Neutrophil (primary cell): ENCODE results near the gene TRANK1.
"Not testable (repeated sequence)": the region's sequence is repeated elsewhere in the genome, so short reads cannot be mapped to it uniquely, and the experiment has no call there.

ENCODE experiments used
- H3K27ac ChIP-seq: fragments of 200-600 bp; sonication (generic); 2 replicates; pipeline ENCODE4 v1.5.1; 2016; ENCODE audit warnings: mild to moderate bottlenecking, moderate library complexity
- H3K27me3 ChIP-seq: fragments of 200-600 bp; sonication (generic); 2 replicates; pipeline ENCODE4 v1.6.0; 2016; ENCODE audit warnings: mild to moderate bottlenecking
- H3K36me3 ChIP-seq: fragments of 200-600 bp; sonication (generic); 2 replicates; pipeline ENCODE4 v1.5.1; 2017
- H3K4me1 ChIP-seq, 2 experiments: fragments of 200-600 bp in 1 of 2; sonication (generic) in 1 of 2; 1 replicate in 1 of 2; 2 replicates in 1 of 2; pipeline versions ENCODE4 v1.5.1 to v1.6.1; 2013 to 2016; ENCODE audit warnings: low read depth in 1 of 2, low read length in 1 of 2, mild to moderate bottlenecking in 1 of 2, moderate library complexity in 1 of 2; ENCODE audit not compliant: control insufficient read depth in 1 of 2, insufficient read depth in 1 of 2
- H3K4me3 ChIP-seq, 2 experiments: fragments of 200-600 bp in 1 of 2; sonication (generic) in 1 of 2; 1 replicate in 1 of 2; 2 replicates in 1 of 2; pipeline ENCODE4 v1.5.1; 2013 to 2016; ENCODE audit warnings: low read depth in 1 of 2, low read length in 1 of 2, mild to moderate bottlenecking in 1 of 2, moderate library complexity in 1 of 2
- H3K9me3 ChIP-seq: fragments of 200-600 bp; sonication (generic); 2 replicates; pipeline ENCODE4 v1.5.1; 2016
- TF ChIP-seq, protein P1 (sequence below): fragments of 200-600 bp; sonication (generic); IDR thresholded peaks from 2 replicates; pipeline ENCODE4 v1.5.1; 2016; ENCODE audit warnings: antibody characterized with exemption

Gene TRANK1

DNA sequence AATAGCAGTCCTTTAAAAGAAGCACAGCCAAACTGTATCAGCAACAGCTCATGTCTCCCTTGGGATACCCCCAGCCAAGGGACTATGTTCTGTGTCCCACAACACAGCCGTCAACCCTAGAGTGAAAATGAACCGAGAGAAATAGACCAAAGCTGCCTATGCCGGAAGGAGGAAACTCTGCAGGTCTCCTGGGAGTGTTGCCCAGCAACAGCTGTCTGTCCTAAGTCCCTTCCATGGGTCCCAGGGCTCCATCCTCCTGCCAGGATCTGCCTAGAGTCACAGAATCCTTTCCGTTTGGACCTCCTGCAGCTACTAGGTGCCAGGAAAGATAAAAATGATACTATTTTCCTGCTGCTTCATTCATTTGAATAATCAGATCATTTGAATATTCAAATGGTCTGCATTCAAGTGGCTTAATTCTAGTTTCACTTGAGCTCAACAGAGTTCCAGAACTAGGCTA, 53.1 kb downstream of the TRANK1 start:
- TF ChIP-seq, protein P1, sequence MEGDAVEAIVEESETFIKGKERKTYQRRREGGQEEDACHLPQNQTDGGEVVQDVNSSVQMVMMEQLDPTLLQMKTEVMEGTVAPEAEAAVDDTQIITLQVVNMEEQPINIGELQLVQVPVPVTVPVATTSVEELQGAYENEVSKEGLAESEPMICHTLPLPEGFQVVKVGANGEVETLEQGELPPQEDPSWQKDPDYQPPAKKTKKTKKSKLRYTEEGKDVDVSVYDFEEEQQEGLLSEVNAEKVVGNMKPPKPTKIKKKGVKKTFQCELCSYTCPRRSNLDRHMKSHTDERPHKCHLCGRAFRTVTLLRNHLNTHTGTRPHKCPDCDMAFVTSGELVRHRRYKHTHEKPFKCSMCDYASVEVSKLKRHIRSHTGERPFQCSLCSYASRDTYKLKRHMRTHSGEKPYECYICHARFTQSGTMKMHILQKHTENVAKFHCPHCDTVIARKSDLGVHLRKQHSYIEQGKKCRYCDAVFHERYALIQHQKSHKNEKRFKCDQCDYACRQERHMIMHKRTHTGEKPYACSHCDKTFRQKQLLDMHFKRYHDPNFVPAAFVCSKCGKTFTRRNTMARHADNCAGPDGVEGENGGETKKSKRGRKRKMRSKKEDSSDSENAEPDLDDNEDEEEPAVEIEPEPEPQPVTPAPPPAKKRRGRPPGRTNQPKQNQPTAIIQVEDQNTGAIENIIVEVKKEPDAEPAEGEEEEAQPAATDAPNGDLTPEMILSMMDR: no peak
- Histone ChIP-seq H3K4me1 (peaks cover 48 to 50% of the 10 kb centered on the region in 2 experiments), H3K27ac (peak overlapping the region; percentile 86), H3K27me3 (no peaks in the 10 kb centered on the region), H3K9me3 (no peaks in the 10 kb centered on the region), H3K4me3 (no peak overlapping the region), H3K36me3 (peaks cover 72% of the 10 kb centered on the region)

DNA sequence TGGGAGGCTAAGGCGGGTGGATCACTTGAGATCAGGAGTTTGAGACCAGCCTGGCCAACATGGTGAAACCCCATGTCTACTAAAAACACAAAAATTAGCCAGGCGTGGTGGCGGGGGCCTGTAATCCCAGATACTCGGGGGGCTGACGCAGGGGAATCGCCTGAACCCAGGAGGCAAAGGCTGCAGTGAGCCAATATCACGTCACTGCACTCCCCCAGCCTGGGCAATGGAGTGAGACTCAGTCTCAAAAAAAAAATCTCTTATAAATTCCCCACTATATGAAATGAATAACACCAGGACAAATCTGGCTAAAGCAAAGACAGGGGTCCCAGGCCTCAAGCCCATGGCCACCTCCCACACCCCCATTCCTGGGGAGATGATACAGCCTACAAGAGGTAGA, 53.8 kb downstream of the TRANK1 start:
- H3K27ac ChIP-seq, H3K9me3 ChIP-seq, H3K27me3 ChIP-seq, H3K4me3 ChIP-seq: not testable (repeated sequence)
- peaks cover 72% of the 10 kb centered on the region for H3K36me3 ChIP-seq
- H3K4me1 ChIP-seq: peaks cover 42 to 50% of the 10 kb centered on the region in 2 experiments

DNA sequence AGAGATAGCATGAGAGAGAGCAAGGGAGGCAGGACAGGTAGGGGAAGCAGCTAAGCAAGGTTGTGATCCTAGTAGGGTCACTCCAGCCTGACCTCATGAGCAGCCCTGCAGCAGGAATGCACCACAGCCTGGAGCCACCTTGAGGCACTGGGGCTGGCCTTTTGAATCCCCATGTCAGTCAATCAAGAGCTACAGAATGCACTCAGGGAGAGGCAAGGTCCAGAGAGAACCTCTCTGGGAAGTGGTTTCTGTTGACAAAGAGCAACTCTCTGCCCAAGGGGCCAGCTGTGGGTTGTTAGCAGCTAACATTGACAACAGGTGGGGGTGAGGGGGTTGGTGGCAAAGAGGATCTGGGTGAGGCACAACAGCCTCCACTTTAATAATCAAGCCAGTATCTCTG, 54.6 kb downstream of the TRANK1 start:
- no peak overlapping the region for H3K4me3 ChIP-seq
- H3K27ac ChIP-seq: no peak overlapping the region
- TF ChIP-seq, protein P1: no peak
- no peaks in the 10 kb centered on the region for H3K27me3 ChIP-seq
- peaks cover 34 to 41% of the 10 kb centered on the region in 2 experiments for H3K4me1 ChIP-seq
- no peaks in the 10 kb centered on the region for H3K9me3 ChIP-seq
- H3K36me3 ChIP-seq: peaks cover 75% of the 10 kb centered on the region

DNA sequence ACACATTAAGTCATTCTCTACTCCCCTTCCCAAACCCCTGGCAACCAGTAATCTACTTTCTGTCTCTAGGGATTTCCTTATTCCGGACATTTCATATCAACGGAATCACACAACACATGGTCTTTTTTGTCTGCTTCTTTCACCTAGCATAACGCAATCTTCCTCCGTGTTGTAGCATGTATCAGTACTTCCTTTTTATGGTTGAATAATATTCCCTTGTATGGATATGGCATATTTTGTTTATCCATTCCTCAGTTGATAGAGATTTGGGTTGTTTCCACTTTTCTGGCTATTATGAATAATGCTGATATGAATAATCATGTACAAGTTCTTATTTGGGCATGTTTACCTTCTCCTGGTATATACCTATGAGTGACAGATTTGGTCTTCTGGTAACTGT, 63.1 kb downstream of the TRANK1 start:
- peaks cover 2 to 15% of the 10 kb centered on the region in 2 experiments for H3K4me1 ChIP-seq
- TF ChIP-seq, protein P1: no peak
- no peaks in the 10 kb centered on the region for H3K27me3 ChIP-seq

DNA sequence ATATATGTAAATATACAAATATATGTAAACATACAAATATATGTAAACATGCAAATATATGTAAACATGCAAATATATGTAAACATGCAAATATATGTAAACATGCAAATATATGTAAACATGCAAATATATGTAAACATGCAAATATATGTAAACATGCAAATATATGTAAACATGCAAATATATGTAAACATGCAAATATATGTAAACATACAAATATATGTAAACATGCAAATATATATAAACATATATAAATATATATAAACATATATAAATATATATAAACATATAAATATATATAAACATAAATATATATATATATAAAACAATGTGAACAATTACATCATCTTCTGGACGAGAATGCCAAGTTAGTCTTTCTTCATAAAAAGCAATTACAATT, 65.0 kb downstream of the TRANK1 start:
- not testable (repeated sequence) for H3K9me3 ChIP-seq, H3K27me3 ChIP-seq, H3K4me3 ChIP-seq
- H3K27ac ChIP-seq: peak overlapping the region; percentile 42
- H3K36me3 ChIP-seq: peaks cover 28% of the 10 kb centered on the region
- peaks cover 10 to 20% of the 10 kb centered on the region in 2 experiments for H3K4me1 ChIP-seq

More for the DNA sequence above, 63.1 kb downstream of the TRANK1 start:
- peak overlapping the region; percentile 43 for H3K27ac ChIP-seq
- peaks cover 38% of the 10 kb centered on the region for H3K36me3 ChIP-seq
- H3K4me3 ChIP-seq: no peak overlapping the region
- H3K9me3 ChIP-seq: no peaks in the 10 kb centered on the region

DNA sequence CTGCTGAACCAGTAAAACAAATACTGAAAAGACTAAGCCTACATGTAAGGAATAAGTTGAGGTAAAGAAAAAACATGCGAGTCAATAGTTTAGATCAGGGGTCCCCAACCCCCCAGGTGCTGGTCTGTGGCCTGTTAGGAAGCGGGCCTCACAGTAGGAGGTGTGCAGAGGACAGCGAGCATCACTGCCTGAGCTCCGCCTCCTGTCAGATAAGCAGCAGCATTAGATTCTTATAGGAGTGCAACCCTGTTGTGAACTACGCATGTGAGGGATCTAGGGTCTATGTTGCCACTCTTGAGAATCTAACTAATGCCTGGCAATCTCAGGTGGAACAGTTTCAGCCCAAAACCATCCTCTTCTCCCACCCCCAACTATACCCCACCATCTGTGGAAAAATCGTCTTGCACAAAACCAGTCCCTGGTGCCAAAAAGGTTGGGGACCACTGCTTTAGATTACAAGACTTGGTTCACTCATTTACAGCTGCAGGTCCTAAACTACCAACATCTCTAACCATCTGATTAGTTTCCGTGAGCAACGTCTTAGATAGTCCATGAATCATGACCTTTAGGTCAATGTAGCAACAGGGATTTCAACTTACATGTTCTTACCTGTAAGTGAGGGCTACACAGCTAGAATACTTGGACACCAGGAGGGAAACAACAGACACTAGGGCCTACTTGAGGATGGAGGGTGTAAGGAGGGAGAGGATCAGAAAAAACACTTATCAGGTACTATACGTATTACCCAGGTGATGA, 66.7 kb downstream of the TRANK1 start:
- Histone ChIP-seq H3K27ac (peak overlapping the region; percentile 3), H3K27me3 (no peaks in the 10 kb centered on the region), H3K9me3 (no peaks in the 10 kb centered on the region), H3K36me3 (peaks cover 30% of the 10 kb centered on the region), H3K4me1 (peaks cover 10 to 20% of the 10 kb centered on the region in 2 experiments), H3K4me3 (no peak overlapping the region)
- TF ChIP-seq, protein P1: no peak
